GM19035 (cell line): ENCODE data around the gene PRDM2.
A peak's percentile ranks its signal among the peaks of the same experiment; 100 is the strongest.
"Not testable (repeated sequence)": the region's sequence is repeated elsewhere in the genome, so short reads cannot be mapped to it uniquely, and the experiment has no call there.

ENCODE experiments used
- ATAC-seq: cut with Tn5 transposase; IDR thresholded peaks from one replicate; pipeline ENCODE4 v1.9.1; 2021; ENCODE audit not compliant: unreplicated experiment

Gene PRDM2, protein sequence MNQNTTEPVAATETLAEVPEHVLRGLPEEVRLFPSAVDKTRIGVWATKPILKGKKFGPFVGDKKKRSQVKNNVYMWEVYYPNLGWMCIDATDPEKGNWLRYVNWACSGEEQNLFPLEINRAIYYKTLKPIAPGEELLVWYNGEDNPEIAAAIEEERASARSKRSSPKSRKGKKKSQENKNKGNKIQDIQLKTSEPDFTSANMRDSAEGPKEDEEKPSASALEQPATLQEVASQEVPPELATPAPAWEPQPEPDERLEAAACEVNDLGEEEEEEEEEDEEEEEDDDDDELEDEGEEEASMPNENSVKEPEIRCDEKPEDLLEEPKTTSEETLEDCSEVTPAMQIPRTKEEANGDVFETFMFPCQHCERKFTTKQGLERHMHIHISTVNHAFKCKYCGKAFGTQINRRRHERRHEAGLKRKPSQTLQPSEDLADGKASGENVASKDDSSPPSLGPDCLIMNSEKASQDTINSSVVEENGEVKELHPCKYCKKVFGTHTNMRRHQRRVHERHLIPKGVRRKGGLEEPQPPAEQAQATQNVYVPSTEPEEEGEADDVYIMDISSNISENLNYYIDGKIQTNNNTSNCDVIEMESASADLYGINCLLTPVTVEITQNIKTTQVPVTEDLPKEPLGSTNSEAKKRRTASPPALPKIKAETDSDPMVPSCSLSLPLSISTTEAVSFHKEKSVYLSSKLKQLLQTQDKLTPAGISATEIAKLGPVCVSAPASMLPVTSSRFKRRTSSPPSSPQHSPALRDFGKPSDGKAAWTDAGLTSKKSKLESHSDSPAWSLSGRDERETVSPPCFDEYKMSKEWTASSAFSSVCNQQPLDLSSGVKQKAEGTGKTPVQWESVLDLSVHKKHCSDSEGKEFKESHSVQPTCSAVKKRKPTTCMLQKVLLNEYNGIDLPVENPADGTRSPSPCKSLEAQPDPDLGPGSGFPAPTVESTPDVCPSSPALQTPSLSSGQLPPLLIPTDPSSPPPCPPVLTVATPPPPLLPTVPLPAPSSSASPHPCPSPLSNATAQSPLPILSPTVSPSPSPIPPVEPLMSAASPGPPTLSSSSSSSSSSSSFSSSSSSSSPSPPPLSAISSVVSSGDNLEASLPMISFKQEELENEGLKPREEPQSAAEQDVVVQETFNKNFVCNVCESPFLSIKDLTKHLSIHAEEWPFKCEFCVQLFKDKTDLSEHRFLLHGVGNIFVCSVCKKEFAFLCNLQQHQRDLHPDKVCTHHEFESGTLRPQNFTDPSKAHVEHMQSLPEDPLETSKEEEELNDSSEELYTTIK (N-terminal part only)

DNA sequence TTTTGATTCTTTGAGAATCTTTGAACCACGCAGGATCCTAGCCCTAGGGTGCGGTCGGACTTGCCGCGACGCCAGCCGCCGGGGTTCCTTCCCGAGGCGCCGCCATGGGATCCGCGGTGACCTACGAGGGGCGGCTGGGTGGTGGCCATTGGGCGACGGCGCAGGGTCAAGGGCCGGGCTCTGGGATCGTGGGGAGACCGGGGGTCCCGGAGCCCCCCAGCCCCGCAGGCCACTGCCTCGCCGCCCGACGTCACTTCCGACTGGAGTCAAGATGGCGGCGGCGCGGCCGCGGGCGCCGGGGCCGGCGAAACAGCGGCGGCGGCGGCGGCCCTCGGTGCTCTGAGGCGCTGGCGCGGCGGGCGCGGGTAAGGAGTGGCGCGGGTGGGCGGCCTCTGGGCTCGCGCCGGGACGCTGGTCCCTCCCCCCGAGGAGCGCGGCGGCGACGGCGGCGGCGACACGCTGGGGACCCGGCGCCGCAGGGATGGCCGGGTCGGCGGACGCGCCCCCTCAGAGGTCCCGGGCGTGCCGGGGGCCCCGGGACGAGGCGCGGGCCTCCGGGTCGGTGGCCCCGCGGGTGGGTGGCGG, at the start of gene PRDM2:
Gene PRDM2 (plus strand): TSS at position 253 of the 585 bp plus-strand sequence. CDS start 15,418 bp downstream, outside the sequence.
- peak; percentile 39 for ATAC-seq

DNA sequence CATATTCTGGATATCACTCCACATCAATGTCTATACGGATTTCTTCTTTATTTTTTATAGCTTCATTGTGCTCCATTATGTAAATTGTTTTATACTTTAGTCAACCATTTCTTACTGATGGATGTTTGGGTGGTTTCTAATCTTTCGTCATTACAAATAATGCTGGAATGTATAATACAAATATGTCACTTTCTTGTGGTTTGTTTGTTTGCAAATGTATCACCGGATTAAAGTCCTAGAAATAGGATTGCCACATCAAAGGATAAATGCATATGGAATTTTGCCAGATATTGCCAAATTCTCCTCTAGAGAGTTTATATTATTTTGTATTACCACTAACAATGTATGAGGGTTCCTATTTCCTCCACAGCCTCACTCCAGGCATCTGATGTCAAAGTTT, 48.7 kb upstream of the PRDM2 start:
- ATAC-seq = no peak

DNA sequence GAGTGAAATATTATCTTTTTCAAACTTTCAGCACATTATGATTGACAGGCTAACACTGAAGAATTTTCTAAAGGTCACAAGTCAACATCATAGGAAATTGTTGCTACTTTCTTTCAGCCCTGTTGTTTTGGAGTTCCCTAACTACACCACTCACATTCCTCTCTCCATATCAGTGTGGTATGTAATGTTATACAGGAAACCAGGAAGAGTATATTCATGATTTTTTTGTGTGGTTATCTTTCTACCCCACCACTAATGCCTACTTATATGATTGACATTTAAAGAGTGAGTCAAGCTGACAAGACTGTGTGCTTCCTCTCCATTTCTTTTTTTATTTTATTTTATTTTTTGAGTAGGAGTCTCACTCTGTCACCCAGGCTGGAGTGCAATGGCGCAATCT, 47.8 kb upstream of the PRDM2 start:
- no peak for ATAC-seq

DNA sequence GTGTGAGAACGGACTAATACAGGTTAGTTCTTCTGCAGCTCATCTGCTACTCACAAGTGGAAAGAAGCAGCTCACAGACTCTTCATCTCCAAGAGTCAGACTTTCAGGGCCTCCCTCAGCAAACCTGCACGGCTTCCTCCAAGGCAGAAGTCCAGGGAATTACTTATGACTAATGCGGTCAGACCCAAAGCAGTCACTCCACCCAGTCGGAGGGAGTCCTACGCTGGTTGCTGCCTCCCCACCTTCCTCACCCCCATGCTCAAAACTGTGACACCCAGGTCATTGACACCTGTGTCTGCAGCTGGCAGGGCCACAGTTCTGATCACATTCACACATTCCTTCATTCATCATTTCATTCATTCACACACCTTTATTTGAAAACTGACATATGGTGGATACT, 38.4 kb upstream of the PRDM2 start:
- no peak for ATAC-seq

DNA sequence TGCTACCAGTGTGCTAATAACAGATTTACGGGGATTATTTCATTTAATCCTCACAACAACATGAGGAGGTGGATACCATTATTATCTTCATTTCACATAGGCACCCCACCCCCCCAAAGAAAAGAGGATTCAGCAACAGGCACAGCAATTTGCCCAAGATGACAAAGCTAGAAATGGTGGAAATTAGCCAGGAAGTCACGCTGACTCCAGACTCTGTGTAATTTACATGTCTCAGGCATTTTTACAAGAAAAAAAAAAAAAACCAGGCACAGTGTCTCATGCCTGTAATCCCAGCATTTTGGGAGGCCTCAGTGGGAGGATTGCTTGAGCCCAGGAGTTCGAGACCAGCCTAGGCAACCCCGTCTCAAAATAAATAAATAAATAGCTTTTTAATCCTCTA, 37.5 kb upstream of the PRDM2 start:
- ATAC-seq = no peak

DNA sequence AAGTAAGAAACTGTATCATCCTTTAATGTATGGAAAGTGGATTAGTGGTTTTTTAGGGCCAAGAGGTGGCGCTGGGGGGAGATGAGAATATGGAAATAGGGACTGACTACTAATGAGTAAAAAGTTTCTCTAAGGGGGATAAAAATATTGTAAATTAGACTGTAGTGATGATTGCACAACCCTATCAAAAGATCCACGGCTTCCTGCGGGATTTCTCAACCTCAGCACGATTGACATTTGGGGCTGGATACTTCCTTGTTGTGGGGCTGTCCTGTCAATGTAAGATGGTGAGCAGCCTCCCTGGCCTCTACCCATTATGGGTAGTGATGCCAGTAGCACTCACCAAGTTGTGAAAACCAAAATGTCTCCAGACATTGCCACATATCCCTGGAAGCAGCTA, 36.0 kb upstream of the PRDM2 start:
- ATAC-seq = no peak

DNA sequence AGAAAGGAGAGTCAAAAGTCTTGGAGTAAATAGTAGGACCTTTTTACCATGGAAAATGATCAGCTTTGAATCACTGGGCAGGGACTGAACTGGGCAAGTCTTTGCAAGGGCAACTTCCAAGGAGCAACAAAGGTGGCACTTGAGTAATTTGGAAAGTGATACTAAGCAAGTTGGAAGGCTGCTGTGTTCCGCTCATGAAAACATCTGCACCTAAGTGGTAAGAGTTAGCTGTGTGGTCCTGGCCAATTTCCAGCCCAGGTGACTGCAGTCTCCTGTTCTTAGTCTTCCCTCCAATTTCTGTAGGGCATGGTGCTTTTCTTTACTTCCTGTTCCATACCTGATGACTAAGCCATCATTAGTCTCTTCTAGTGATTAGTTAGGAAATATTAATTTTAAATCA, 35.5 kb upstream of the PRDM2 start:
- ATAC-seq = no peak

DNA sequence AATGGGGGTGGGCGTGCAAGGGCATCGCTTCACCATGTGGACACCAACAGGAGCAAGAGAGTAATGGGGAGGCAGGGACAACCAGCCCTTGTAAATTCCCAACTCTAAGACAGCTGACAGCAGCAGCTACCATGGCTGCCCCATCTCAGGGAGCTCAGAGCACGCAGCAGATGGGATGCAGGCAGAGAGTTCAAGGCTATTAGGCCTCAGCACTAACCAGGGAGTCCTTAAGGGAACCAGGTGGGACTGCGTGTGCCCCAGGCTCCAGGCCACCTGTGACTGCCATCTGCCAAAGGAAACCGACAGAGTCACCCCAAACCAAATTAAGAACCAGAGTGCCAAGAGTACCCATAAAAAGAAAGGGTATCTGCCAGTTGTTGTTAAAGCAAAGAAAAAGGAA, 33.7 kb upstream of the PRDM2 start:
- ATAC-seq = no peak

DNA sequence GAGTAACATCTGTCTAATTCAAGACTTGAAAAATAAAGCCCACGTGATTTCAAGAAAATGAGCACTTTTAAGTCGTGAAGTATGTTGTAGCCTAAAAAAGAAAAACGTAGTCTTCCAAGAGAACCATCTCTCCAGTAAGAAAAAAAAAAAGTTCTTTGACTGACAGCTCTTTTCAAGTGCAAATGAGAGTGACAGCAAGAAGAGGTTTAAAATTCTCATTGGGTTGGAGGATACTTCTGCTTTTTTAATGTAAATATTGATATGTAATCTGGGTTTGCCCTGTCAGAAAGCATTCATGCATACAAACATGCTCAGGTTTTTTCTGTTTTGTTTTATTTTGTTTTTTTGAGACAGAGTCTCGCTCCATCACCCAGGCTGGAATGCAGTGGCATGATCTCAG, 32.3 kb upstream of the PRDM2 start:
- no peak for ATAC-seq

DNA sequence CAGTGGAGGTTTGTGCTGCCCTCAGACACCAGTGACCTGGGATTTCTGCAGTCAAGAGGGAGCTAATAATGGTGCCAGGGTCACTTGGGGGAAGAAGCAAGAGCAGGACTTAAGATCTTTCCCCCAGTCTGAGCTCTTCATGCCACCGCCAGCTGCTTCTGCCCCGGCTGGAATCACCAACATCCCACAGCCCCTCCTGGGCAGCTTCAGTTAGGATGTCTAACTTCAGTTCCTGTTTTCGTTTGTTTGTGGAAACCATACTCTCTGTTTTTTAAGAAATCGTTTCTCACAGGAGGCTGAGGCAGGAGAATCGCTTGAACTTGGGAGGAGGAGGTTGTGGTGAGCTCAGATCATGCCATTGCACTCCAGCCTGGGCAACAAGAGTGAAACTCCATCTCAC, 25.6 kb upstream of the PRDM2 start:
- no peak for ATAC-seq

DNA sequence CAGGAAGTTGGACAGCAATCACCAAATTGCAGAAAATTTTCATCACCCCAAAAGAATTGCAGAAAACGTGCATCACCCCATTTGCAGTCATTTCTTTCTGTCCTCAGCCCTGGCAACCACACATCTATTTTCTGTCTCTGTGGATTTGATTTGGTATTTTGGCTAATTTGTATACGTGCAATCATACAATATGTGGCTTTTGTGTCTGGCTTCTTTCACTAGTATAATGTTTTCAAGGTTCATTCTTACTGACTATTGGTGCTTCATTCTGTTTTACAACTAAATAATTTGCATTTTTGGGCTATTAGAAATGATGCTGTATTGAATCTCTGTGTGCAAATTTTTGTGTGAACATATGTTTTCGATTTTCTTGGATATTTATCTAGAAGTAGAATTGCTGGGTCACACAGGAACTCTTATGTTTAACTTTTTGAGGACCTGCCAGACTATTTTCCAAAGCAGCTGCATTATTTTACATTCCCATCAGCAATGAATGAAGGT, 24.8 kb upstream of the PRDM2 start:
- no peak for ATAC-seq

DNA sequence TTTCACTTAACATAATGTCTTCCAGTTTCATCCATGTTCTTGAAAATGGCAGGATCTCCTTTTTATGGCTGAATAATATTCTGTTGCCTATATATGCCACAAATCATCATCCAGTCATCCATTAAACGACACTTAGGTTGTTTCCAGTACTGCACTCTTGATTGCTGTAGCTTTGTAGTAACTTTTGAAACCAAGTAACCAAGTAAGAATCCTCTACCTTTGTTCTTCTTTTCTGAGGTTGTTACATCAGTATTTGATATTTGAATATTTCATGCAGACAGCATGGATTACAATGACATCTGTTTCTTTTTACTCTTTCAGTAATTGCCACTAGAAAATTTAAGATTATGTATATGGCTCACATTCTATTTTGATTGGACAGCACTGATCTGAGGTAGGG, 22.1 kb upstream of the PRDM2 start:
- ATAC-seq = no peak

DNA sequence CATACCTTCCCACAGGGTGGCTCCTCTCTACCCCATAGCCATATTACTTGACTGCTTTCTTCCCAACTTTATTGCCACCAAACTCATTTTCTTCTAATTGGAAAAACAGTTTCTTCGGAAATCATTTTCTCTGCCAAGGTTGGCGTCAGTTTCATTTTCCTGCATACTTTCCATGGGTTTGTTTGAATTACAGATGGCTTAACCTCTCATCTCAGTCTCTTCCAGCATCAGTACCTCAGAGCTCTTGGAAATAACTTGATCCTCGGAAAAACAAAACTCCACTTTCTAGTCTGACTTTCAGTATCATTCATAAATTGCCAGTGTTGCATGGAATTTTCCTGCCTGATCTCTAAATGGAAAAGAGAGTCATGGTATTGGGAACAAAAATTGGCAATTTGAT, 20.3 kb upstream of the PRDM2 start:
- no peak for ATAC-seq

DNA sequence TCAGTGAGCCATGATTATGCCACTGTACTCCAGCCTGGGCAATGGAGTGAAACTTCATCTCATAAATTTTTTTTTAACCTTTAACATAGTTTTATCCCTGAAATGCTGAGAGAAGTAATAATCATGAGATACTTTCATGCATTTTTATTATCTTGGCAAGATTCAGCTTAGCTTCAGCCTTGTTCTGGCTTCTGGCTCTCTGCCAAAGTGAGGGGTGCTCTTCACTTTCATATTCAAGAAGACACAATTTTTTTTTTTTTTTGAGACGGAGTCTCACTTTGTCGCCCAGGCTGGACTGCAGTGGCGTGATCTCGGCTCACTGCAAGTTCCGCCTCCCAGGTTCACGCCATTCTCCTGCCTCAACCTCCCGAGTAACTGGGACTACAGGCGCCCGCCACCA, 19.4 kb upstream of the PRDM2 start:
- not testable (repeated sequence) for ATAC-seq

DNA sequence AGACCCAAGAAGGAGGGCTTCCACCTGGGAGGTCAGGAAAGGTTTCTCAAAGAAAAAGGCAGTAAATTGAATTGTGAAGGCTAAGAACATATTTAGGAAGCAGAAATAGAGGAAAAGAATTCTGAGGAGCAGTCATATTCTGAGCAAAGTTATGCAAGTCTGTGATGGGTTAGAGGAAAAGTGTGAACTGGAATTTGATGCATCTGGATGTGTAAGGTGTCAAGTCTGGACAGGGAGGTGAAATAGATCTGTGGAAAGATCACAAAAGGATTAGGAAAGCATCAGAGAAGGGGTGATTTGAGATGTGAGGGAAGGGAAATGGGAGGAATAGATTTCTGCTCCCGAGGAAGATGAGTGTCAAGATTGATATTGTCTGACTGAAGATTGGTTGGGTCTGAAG, 18.1 kb upstream of the PRDM2 start:
- no peak for ATAC-seq

DNA sequence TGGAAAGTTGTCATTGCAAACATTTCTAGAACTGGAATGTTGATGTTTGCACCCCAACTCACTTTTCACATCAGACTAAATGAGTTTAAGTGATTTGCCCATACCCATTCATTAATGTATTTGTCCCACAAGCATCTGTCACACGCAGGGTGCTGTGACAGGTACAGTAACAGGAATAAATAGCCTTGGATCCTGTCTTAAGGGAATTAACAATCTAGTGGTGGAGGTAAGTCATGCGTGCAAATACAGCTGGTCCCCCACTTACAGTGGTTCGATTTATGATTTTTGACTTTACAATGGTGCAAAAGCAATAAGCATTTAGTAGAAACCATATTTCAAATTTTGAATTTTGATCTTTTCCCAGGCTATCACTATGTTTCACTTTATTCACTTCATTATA, 17.5 kb upstream of the PRDM2 start:
- ATAC-seq = no peak

DNA sequence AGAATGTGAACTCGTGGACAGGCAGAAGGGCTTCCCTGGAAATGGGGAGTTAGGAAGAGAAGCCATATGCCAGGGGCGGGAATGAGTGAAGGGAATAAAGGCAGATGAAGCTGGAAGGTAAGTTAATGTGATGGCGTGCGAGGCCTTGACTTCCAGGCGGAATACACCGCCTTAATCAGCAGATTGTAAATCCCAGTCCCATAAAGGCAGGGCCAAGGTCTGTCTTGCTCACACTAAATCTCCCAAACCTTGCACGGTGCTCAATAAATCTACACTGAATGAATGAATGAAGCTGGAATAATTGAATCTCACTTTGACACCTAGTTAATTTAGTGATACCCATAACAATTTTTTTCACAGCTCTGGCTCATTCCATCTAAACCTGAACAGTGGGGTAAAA, 16.8 kb upstream of the PRDM2 start:
- no peak for ATAC-seq

DNA sequence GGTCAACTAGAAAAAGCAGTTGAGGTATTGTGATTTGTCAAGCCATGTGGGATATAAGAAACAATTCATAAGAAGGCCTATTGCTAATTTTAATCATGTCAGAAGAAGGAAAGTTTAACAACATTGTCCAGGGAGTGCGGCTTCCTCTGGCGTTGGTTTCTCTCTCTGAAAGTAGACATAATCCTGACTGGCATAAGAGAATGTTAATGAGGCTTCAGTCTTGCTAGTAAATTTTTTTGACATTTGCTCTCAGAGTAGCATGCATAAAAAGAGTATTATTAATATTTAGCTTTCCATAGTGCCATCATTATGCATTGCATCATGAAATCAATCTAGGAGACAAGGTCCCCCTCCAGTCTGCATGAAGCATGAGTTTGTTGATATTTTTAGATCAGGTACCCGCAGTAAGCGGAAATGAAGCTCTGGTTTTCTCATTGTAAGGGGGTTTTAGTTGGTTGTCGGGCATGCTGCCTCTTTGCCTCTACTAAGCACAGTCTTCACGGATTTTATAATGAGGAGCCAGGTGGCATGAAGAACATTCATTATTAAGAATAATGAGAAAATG, 12.8 kb upstream of the PRDM2 start:
- no peak for ATAC-seq

DNA sequence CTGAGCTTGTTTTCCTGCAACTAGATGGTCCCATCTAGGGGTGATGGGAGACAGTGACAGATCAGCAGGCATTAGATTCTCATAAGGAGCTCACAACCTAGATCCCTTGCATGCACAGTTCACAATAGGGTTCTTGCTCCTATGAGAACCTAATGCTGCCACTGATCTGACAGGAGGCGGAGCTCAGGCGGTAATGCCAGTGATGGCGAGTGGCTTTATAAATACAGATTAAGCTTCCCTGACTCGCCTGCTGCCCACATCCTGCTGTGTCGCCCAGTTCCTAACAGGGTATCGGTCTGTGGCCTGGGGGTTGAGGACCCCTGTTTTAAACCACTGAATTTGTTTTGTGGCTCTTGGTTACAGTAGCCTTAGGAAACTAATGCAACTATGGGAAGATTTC, 6.9 kb upstream of the PRDM2 start:
- ATAC-seq = not testable (repeated sequence)

DNA sequence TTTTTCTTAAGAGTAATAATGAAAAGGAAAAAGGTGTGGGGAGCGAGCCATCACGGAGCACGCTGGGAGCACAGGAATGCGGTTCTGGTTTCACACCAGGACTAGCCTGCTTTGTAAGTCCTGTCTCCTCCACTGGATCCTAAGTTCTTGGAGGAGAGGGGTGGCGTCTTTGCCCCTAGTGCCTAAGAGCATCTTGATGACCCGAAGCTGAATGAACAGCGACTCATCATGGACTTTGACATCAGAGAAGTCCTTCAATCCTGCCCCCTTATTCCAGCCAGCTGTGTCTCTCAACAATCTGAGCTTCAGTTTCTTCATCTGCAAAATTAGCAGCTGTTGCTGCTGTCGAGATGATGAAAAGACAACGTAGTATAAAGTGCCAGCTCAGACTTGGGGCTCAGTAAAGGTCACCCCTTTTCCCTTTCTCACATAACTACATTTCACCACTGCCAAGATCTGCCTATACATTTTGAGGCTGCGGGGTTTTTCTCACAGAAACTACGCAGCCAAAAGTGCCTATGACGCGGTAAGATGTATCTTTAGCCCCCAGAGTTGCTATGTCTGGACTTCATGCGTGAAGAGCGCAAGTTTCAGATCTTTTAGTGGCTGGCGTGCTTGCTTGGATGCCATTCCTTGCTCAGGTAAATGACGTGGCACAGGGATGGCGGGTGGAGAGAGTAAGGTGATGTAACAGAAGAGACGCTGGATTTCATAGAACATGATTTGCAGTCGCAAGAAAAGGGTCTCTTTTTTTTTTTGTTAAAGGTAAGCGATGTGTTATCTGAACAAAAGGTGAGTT, 4.9 kb upstream of the PRDM2 start:
- no peak for ATAC-seq
